HG02571 (cell line): ENCODE measurements around the gene NCK2.

Source experiments
- ATAC-seq: cut with Tn5 transposase; IDR thresholded peaks from one replicate; pipeline ENCODE4 v1.9.1; 2021; ENCODE audit warnings: mild to moderate bottlenecking, moderate library complexity; ENCODE audit not compliant: unreplicated experiment

NCK2 gene

DNA sequence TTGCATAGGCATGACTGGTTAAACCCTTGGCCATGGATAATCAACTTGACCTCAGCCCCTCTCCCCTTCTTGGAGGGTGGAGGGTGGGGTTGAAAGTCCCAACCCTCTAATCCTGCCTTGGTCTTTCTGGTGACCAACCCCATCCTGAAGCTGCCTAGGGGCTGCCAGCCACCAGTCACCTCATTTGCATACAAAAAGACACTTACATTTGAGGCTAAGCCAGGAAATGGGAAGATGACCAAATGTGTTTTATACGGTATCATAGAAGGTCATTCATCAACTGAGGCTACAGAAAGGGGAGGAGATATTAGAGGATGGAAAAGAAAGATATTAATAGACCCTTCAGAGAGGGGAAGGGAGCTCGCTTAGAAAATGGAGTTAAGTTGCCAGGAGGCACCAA is 96.8 kb downstream of the NCK2 start:
- ATAC-seq = no peak

- no peak for ATAC-seq
These were observed 97.8 kb downstream of the NCK2 start for GRCh38 chr2:105842555-105842954.

DNA sequence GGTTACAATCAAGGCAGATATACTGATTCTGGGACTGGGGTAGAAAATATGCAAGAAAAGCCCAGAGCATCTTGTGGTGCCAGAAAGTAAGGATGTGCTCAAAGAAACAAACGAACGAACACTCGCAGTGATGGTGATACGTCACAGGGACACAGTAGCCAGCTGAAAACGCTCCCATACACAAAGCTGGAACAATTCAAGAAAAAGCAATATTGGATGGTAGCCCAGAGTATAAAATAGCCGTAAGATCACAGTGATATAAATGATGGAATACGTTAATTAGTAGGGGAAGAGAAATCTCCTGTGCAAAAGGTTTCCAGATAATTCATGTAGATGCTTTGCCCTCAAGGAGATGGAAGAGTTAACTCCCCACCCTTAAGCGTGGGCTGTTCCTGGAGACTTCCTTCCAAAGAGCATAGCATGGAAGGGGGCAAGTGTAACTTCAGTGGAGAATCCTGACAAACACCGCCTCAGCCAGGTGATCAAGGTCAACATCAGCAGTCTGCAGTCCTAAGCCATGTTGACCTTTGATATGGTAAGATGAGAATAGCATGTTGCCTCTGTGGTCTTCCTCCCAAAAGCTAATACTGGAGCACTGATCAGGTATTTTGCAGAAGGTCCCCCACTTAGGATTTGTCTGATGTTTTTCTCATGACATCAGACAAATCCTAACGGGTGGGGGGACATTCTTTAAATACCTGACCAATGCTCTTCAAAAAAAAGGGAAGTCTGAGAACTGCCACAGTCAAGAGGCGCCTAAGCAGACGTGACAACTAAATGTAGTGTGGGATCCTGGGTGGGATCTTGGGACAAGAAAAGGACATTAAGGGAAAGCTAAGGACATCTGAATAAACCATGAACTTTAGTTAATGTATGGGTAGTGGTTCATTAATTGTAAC is 99.0 kb downstream of the NCK2 start:
- ATAC-seq = no peak

DNA sequence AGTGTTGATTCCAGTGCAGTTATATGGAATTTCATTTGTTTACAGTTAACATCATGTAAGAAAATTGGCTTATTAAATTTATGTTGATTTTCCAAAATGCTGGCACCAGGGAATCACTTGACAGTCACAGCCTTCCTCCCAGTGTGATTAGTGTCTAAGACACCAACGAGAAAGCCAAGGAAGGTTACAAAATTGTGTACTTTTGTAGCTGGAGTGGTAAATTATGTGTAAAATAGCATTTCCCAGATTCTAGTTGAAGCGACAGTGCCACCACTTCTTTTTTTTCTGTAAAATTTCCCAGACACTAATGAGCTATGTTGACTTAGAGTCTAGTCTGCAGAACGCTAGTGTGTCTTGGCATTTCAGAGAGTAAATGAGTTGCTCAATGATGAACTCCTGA is 101.3 kb downstream of the NCK2 start:
- no peak for ATAC-seq

DNA sequence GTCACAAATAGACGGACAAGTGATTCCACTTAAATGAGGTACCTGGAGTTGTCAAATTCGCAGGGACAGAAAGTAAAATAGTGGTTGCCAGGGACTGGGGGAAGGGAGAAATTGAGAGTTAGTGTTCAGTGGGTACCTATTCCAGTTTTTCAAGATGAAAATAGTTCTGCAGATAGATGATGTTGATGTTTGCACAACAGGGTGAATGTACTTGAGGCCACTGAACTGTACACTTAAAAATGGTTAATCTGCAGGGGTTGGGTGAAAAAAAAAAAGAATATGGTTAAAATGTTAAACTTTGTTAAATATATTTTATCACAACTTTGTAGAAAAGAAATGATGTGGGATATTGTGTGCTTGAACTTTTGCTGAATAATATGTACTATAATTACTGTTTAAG is 102.3 kb downstream of the NCK2 start:
- ATAC-seq = no peak

DNA sequence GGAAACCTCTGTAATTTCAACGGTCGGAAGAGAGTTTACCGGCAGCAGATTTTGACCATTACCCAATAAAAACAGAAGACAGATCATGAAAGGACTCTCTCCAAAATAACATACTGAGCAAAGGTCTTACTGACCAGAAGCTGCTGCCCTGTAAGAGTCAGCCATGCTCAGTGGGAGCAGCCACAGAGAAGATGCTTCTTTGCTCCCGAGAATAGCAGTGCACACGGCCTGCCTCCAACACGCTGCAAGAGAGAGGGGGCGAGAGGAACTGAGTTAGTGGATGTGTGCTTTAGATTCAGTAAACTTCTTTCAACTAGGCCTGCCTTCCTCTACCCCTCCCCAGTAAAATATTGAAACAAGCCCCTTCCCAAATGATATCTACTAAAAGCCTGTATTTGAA is 103.7 kb downstream of the NCK2 start:
- ATAC-seq = no peak

GRCh38 chr2:105849431-105850179 is 104.9 kb downstream of the NCK2 start:
- no peak for ATAC-seq

- ATAC-seq = no peak
These were observed 107.4 kb downstream of the NCK2 start for GRCh38 chr2:105852066-105852465.

- no peak for ATAC-seq
These were observed 108.8 kb downstream of the NCK2 start for GRCh38 chr2:105853354-105854088.

GRCh38 chr2:105854972-105855371 is 110.3 kb downstream of the NCK2 start:
- no peak for ATAC-seq

GRCh38 chr2:105856581-105856980 is 111.9 kb downstream of the NCK2 start:
- no peak for ATAC-seq

- no peak for ATAC-seq
These were observed 112.5 kb downstream of the NCK2 start for GRCh38 chr2:105857076-105857740.

DNA sequence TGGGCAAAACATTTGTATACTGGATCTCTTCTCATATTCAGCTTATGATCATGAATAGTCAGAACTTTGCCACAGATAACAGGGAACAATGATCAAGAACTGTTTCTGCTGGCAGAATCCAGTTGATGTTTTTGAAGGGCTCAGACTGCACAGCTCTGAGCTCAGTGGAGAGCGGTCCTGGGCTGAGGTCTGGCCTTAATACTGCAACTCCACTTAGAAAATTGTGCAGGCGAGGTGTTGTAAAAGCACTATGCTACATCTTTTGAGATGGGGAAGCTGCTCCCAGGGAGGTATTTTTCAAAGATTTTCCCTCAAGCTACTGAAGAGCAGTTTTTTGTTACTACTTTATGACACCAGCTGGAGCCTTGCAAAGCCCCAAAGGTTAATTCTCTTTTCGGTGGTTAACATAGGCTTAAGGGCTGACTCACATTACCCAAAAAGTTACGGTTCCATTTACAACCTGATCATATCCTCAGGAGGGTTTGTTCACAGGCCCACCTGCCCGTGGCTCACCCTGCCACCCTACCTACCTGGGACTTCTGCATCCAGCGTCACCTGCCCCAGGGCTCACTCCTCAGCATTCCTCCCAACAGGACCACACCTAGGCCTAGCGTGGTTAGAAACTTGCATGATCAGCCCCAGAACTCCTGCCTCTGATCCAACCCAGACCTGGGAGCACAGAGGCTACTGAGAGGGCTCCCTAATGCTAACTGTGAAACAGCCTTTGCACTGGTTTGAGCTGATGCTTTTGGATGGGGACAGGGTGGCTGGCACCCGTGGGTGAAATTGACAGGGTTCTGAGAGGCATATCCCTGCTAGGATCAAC is 114.4 kb downstream of the NCK2 start:
- peak; percentile 60 for ATAC-seq

GRCh38 chr2:105859694-105859951 is 114.9 kb downstream of the NCK2 start:
- ATAC-seq = no peak

DNA sequence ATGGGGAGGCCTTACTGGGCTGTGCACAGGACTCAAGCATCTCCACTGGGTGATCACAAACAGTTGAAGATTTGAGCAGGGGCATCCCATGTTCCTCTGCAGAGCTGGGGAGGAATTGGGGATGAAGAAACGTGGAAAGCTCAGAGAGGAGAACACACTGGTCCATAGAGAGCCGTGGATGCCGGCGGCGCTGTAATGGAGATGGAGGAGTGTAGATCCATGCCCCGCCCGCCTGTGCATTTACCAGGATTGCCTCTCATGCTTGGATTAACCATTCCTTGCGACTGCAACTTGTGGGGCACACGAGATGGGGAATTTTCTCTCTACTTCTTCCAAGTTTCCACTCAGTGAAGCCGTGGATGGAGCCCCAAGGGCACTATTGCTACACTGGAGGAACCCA is 115.9 kb downstream of the NCK2 start:
- no peak for ATAC-seq

- ATAC-seq = no peak
These were observed 116.5 kb downstream of the NCK2 start for GRCh38 chr2:105861200-105861599.

DNA sequence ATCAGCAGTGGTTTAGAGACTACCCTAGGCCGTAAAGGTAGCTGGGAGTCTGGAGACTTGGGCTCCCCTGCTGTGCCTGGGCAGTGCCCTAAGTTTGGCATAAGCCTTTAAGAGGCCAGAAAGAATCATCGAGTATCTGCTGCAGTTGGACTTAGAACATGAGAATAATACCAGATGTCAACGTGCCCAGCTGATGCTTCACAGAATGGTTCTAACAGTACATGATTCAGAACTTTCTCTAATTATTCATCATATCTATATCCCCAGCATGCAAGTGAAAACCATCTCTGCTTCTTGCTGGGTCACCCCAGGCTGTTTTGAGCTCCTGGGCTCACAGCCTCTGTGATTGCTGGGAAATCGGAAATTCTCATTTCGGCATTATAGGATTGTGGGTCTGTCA is 118.1 kb downstream of the NCK2 start:
- no peak for ATAC-seq

- no peak for ATAC-seq
These were observed 119.5 kb downstream of the NCK2 start for GRCh38 chr2:105864262-105864661.

DNA sequence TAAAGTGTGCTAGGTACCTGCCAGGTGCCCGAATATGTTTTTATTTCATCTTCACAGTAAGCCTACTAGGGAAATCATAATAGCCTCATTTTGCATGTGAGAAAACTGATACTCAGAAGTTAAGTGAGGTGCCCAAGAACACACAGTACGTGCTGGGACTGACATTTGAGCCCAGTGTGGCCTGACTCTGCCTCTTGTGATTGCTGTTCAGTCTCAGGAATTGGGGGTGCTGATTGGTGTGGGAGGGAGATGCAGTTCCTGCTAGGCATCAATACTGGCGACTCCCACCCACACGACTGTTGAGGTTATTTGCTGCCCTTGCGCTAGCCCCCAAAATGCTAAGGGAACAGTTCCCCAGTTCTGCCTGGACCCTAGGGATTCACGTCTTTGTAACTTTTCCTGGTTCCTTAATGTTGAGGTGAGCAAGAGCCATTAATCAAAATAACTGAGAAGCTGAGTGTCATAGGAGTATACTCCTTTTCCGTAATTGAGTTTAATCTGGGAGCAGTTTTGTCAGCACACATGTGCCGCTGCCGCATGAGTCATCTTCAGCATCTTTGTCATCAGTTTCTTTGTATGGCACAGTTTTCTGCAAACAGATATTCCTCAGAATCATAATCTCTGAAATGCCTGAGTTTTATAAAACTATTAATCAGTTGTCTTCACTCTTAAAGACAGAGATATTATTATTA is 120.7 kb downstream of the NCK2 start:
- no peak for ATAC-seq
